GM20000 (cell line): ENCODE measurements around the gene WDR82.

Source experiments
- DNase-seq: peaks from one replicate; pipeline ENCODE4 v3.0.0; 2012; ENCODE audit warnings: low spot score
- CTCF ChIP-seq: IDR thresholded peaks from 2 replicates; pipeline ENCODE4 v1.5.1; 2012; ENCODE audit warnings: mild to moderate bottlenecking, control low read depth; ENCODE audit errors: extremely low read depth, missing control alignments

The WDR82 gene

DNA sequence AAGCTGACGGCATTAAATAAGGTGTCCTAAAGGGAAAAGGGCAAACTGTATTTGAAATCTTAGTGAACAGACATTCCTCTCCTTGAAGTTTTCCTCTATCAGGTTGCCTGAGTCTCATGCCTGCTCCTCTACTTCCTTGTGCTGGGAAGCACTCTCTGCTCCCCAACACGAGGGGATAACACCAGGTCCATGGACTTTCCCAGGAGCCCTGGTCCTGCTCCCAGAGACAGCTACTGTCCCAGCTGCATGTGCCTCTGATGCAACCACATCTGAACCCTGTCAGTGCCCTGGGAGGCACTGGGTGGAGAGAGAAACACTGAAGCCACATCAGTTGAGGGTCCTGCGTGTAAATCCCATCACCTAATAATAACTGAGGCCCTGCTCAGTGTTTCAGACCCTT is 60.4 kb downstream of the WDR82 start:
- no peak for DNase-seq
- TF ChIP-seq CTCF, result no peak

DNA sequence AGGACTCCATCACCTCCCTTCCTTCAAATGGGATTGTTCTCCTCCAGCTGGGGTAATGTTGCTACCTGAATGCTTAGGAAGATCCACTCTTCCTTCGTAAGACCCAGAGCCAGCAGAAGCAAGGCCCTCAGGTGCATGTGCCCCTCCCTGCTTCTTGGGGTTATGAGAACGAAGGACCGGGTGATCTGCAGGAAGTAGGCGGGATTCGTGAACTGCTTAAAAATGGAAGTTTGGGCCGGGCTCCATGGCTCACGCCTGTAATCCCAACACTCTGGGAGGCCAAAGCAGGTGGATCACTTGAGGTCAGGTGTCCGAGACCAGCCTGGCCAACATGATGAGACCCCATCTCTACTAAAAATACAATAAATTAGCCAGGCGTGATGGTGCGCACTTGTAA is 61.0 kb downstream of the WDR82 start:
- no peak for TF ChIP-seq CTCF
- DNase-seq, result no peak

GRCh38 chr3:52216585-52217408 is 61.7 kb downstream of the WDR82 start:
- TF ChIP-seq CTCF, result no peak
- no peak for DNase-seq

DNA sequence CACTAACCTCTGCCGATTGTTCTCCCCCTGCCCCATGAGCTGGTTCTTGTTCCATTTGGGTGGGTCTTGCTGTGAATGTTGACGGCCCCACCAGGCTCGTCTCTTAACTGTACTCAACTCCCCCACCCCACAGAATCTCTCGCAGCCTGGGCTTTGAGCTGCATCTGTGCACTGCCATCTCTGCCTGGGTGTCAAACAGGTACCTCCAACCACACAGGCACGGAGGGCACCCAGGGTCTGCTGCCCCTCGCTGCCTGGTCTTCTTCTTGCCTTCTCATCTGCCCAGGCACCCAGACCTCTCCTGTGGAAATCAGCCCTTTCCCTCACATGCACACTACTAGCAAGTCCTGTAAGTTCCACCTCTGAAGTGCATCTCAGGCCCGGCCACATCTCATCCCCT is 63.1 kb downstream of the WDR82 start:
- DNase-seq, result no peak
- no peak for TF ChIP-seq CTCF

- TF ChIP-seq CTCF, result no peak
- DNase-seq, result no peak
Observed at GRCh38 chr3:52213901-52214300, 64.5 kb downstream of the WDR82 start.

GRCh38 chr3:52213005-52213404 is 65.4 kb downstream of the WDR82 start:
- no peak for TF ChIP-seq CTCF
- DNase-seq, result no peak

- no peak for DNase-seq
- no peak for TF ChIP-seq CTCF
Observed at GRCh38 chr3:52211268-52211891, 67.1 kb downstream of the WDR82 start.
